IPS-18c (cell line): ENCODE results near the gene TBC1D2B.

Experiments
- H3K4me3 ChIP-seq: 2 replicates; pipeline ENCODE4 v1.7.0; 2013; ENCODE audit warnings: low read depth, mild to moderate bottlenecking, low read length, moderate library complexity; ENCODE audit not compliant: insufficient read depth
- H3K9me3 ChIP-seq: one replicate; pipeline ENCODE4 v1.6.1; 2013; ENCODE audit warnings: mild to moderate bottlenecking, low read length, moderate library complexity; ENCODE audit not compliant: control insufficient read depth, insufficient read depth

Gene TBC1D2B

DNA sequence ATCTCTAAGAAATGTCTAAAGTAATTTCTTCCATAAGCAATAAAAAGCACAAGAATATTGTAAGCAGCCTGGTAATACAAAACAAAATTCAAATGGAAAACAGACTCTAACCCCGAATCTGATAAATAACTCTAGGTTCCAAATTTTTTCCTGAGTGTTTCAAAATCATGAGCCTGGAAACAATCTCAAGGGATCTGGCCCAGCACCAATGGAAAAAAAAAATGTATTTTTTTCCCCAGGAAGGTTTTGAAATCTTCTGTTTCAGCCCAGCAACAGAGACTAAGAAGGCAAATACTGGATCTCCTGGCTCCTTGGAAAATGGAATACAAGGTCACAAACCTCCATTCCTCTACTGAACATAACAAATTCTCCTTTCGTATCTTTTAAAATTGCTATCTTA, 13.0 kb downstream of the TBC1D2B start:
- H3K9me3 ChIP-seq = no peaks in the 10 kb centered on the region
- no peak overlapping the region for H3K4me3 ChIP-seq

DNA sequence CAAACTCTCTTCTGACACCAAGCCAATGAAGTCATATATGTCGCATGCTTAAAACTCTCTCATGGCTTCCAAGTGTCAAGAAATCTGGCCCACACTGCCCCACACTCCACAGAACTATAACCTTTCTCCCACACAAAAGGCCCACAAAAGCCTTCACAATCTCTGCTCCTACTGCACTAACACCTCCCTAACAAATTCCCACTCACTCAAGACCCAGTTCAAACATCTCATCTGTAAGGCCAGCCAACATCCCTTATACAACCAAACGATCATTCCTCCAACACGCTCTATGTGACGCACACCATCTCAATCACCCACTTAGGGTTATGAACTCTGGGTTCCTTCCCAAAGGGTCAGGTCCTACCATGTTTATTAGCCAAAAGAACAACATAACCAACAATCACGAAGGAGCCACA, 13.5 kb downstream of the TBC1D2B start:
- Histone ChIP-seq H3K4me3 (no peak overlapping the region), H3K9me3 (no peaks in the 10 kb centered on the region)

DNA sequence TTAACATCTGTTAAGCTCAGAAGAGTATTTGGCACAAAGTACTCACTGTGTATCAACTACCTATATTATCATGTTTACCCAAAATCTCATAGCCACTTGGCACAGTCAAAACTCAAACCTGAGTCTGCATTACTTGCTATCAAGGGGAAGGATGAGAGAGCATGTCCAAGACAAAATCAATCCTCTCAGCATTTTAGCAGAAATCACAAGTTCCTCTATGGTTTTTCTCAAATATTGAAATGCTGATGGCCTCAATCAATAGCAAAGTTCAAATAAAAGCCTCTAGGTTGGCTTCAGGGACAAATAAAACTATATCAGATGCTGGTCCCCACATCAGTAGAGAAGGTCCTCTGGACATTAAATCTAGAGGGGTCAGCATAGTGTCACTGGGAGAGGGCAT, 14.3 kb downstream of the TBC1D2B start:
- Histone ChIP-seq H3K9me3 (no peaks in the 10 kb centered on the region), H3K4me3 (no peak overlapping the region)

DNA sequence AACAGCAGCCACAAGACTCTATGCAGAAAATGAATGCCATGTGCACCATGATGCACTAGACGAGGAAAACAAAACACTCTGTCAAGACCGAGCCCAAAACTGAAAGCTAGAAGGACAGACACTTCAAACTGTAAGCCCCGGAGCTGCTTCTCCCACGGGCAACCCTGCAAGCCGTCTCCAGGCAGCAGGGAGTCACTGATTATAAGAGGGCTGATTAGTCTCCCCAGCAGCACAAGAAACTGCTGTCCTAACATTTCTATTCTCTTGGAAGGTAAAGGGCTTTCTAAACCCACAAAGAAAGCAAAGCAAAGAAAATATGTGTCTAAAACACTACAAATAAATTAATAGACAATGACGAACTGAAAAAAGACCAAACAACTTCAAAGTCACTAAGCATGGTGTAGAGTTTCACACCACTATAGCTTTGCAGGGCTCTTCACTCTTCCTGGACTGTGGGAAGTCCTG, 15.5 kb downstream of the TBC1D2B start:
- H3K4me3 ChIP-seq = no peak overlapping the region
- H3K9me3 ChIP-seq = no peaks in the 10 kb centered on the region

DNA sequence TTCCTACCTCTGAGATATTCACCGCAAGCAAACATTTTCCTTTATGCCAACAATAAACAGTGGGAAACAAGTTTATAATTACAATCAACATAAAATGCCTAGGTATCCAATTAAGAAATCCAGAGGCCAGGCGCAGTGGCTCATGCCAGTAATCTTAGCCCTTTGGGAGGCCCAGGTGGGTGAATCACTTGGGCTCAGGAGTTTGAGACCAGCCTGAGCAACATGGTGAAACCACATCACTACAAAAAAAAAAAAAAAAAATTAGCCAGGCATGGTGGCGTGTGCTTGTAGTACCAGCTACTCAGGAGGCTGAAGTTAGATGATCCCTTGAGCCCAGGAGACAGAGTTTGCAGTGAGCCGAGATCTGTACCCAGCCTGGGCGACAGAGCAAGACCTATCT, 17.3 kb downstream of the TBC1D2B start:
- Histone ChIP-seq H3K9me3 (no peaks in the 10 kb centered on the region), H3K4me3 (no peak overlapping the region)

DNA sequence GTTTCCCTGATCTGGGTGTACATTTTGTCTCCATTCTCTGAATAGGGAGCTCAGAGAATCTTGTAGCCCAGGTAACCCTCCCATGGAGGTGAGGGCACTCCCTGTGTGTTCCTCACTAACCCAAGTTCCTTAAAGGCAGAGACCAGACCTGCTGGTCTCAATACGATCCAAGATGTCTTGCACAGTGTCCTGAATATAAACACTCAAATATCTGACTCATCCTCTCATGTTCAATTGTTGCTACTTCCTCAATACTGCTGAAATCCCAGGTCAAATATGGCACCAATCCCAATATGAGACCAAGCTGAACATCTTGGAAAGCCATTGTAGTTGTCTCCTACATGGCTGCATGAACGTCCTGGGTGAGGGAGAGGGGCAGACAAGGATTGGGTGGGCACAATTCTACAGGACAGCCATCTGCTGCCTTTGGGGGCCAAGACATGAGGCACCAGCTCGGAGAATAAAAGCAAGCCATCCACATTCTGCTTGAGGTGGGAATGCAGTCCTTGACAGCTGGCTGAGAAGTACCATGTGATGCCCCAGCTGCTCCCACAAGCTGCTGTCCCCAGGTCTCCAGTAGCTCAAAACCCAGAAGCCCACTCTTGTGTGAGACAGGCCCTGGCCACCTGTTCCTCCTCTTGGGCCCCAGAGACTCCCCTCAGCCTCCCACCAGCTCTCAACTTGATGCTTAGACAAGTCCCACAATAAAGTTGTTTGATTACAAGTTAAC, 18.2 kb downstream of the TBC1D2B start:
- Histone ChIP-seq H3K9me3 (no peaks in the 10 kb centered on the region), H3K4me3 (no peak overlapping the region)

DNA sequence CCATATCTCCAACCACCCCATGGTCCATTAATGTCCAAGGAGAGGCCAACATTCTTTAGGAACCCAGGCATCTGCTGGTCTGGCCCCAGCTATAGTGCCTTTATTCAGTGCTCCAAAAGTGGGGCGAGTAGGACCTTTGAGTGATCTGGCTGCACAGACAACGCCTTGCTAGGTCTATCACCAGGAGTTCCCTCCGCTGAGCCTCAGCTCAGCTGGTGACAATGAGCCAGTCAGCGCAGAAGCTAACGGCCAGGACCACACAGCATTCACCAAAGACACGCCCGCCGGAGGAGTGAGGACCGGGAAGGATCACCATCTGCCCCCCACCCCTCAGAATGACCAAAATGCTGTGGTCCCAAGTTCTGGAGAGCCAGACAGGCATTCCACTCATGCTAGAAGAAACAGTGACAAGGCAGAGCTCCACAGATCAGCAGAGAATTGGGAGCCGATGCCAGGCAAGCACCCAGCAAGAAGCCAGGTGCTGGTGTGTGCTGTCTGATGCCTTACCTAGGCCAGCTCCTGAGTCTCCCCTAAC, 19.0 kb downstream of the TBC1D2B start:
- no peak overlapping the region for H3K4me3 ChIP-seq

DNA sequence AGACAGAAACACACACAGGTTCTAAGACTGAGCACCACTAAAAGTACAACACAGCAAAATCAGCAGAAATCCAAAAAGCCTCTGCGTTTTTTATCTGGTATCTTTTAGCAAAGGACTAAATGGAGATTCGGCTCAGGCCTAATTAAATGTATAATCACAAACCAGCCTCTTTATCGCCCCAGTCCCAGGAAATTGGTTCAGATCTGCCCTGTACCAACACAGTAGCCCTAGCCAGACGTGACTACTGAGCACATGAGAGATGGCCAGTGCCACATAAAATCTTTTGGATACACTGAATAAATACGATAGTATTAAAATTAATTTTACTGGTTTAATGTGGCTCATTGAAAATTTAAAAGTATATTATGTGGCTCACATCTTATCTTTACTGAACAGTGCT, 19.7 kb downstream of the TBC1D2B start:
- Histone ChIP-seq H3K9me3 (no peaks in the 10 kb centered on the region), H3K4me3 (no peak overlapping the region)

More for the DNA sequence above, 19.0 kb downstream of the TBC1D2B start:
- H3K9me3 ChIP-seq = no peaks in the 10 kb centered on the region

DNA sequence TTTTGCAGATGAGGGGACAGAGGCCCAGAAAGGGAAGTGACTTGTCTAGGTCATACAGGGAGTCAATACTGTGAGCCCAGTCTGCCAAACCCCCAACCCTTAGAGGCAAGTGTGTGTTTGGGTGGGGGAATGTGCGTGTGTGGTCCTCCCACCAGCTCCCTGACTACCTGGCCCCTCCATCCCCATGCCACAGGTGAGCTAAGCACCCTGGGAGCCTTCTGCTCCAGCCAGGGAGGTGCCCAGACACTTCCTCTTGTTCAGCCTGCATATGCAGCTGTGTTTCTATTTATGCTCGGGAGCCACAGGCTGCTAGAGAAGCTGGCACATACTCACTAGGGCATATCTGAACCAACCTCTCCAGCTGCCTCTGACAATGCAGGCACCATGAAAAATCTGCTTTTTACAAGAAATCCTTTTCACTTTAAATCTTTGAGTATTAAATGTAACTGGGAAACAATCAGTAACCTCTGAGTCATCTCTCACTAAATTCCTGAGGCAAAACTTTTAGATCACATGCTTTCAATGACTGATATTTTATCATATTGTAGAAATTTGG, 20.7 kb downstream of the TBC1D2B start:
- Histone ChIP-seq H3K4me3 (no peak overlapping the region), H3K9me3 (no peaks in the 10 kb centered on the region)

DNA sequence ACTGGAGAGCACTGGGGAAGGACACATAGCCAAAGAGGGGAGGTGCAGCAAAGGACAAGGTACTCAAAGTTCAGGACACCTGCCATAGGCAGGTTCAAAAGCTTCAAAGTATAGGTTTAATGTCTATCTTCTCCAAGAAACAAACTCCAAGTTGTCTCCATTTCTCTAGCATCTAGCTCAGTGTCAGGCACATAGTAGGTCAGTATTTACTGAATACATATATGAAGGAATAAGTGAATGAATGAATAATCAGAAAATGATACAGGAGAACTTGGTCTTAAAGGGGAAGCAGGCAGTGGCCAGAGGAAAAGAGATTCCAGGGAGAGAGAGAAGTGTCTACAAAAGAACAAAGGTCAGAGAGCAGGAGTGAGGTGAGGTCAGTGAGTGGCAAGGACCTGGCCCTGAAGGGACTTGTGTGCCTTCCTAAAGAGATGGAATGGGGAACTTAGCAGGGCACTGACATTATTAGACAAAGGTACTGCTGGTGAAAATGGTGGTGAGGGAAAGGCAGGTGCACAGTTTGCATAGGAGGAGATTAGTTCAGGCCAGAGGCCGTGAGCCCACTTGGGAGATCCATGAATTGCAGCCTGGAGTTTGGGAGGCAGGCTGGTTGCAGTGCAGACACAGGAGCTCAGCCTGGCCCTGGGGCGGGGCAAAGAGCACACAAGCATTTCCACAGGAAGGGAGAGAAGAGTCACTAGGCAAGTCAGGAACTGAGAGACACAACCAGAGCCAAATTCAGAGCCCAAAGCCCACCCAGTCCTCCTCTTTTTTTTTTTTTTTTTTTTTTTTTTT, 21.4 kb downstream of the TBC1D2B start:
- Histone ChIP-seq H3K4me3 (no peak overlapping the region), H3K9me3 (no peaks in the 10 kb centered on the region)

DNA sequence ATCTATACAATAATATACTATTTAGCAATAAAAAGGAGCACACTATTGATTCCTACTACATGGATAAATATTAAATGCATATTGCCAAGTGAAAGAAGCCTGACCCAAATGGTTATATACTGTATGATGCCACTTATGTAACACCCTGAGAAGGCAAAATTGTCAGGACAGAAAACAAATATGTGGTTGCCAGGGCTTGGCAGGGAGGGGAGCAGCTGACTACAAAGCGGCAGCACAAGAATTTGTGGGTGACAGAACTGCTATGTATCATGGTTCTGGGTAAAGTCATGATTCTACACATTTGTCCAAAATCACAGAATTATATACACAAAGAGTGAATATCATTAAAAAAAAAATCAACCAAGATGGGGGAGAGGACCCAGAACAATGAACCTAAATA, 22.5 kb downstream of the TBC1D2B start:
- no peak overlapping the region for H3K4me3 ChIP-seq
- no peaks in the 10 kb centered on the region for H3K9me3 ChIP-seq

DNA sequence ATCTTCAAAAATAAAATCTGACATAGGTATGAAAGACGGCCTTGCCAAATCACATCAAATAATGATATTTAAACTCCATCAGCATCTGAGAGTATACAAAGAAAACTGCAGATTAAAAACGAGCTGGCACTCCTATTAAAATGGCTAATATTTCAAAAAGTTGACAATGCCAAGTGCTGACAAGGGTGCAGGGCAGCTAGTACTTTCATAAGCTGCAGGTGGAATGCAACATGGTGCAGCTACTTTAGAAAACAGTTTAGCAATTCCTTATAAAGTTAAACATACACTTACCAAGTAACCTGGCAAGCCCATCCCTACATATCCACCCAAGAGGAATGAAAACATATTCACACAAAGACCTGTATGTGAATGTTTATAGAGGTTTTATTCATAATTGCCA, 23.0 kb downstream of the TBC1D2B start:
- no peak overlapping the region for H3K4me3 ChIP-seq
- H3K9me3 ChIP-seq = no peaks in the 10 kb centered on the region

DNA sequence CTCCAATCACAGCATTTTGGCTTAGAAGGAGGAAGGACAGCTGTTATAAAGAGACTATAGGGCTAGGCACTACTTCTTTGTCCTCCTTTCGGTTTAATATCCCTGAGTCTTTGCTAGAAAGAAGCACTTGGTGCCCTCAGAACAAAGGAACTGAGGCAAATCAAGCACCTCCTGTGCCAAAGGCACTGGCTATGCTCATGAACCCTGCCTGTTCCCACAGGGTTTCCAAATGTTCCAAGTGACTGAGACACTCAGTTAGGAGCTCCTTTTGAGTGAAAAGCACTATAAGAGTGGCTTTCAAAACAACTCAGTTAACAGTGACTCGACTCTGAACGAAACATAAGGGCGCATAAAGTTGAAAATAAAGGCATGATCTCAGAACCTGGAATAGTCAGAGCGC, 25.0 kb downstream of the TBC1D2B start:
- Histone ChIP-seq H3K4me3 (no peak overlapping the region), H3K9me3 (no peaks in the 10 kb centered on the region)

DNA sequence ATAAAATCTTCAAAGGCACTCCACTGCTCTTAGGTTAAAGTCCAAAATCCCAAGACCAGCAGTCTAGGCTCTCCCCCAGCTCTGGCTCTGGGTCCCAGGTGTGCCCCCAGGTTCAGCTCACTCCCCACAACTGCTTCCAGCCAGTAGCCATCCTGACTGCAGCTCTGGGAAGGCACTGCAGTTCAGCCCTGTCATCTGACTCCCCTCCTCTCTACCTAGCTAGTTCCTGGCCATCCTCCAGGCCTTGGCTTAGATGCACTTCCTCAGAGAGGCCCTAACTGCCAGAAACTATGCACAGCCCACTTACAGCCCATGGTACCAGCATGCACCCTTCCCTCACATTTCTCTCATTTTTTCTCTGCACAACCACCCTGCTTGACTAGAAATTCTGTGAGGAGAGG, 25.5 kb downstream of the TBC1D2B start:
- Histone ChIP-seq H3K4me3 (no peak overlapping the region), H3K9me3 (no peaks in the 10 kb centered on the region)

DNA sequence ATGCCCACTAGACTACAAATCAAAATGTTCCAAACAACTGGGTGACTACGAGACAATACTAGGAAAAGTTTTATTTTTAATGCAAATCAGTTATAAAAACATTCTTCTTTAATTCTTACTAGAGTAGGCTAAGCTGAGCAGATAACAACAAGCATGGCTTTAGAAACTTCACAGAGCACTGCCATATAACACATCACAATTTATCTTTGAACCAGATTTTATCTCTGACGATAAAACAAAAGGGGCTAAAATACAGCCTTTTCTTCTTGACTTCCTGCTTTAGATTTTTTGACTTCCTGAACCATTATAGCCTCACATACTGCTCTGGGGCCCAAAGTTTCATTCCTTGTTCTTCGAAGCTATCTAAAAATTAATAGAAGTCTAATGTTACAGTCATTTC, 25.9 kb downstream of the TBC1D2B start:
- Histone ChIP-seq H3K9me3 (no peaks in the 10 kb centered on the region), H3K4me3 (no peak overlapping the region)

DNA sequence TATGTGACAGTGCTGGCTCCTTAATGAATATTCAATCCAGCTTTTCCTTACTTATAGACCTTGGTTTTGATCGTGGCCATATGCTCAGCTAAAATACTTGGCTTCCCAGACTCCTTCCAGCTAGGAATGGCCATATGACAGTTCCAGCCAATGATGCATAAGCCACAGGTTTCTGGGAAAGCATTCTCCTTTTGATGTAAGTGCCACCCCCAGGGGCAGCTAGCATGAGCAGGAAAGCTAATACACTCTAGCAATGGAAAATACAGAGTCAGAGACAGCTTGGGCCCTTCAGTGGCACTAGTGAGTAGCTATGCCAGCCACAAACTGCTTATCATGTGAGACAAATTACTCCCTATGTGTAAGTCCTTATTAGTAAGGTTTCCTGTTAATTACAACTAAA, 26.7 kb downstream of the TBC1D2B start:
- no peak overlapping the region for H3K4me3 ChIP-seq
- no peaks in the 10 kb centered on the region for H3K9me3 ChIP-seq

DNA sequence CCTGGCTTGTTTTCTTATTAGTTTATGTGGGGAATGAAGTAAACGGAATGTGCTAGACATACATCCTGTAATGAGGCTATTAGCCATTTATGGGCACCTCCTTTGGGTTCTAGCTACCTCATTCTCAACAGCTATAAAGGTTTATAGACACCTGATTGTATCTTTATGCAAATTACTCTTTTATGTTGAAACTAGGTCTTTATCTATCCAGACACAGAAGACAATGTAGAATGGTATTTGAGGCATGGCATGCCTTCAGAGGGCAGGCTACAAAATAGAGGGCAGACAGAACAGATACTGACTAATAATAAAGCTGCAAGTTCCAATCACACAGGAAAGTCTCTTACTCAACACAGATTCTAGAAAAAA, 27.1 kb downstream of the TBC1D2B start:
- H3K4me3 ChIP-seq = no peak overlapping the region
- H3K9me3 ChIP-seq = no peaks in the 10 kb centered on the region
